ENCODE results near the gene PCDHGC3. TPM values are rescaled to one million over a fixed set of nuclear protein-coding genes. Genes with fewer than 3 reads are reported as not detected.

Gene PCDHGC3
- total RNA-seq, 1 experiment from 2014 or later: 17.3 TPM

GRCh38 chr5:141439411-141440141 is 36.2 kb upstream of the PCDHGC3 start:
- H3K4me3 Mint-ChIP-seq (ENCODE audit: unreplicated experiment): no peak overlapping the region
- no peaks in the 10 kb centered on the region for H3K27me3 Mint-ChIP-seq (ENCODE audit: insufficient read depth, unreplicated experiment)
- POLR2A ChIA-PET: interaction anchor here (0.7 kb wide), 1 partner anchor 9 kb away, joined by 3 read pairs; the partner anchor contains the start of gene PCDHGA12
- no peak for TF ChIP-seq CTCF (IDR thresholded peaks at IDR 0.05; ENCODE audit: unreplicated experiment)
- no peak overlapping the region for H3K27ac Mint-ChIP-seq (ENCODE audit: low read depth, unreplicated experiment)
- H3K9me3 Mint-ChIP-seq (ENCODE audit: unreplicated experiment): peaks cover 20% of the 10 kb centered on the region
- intact Hi-C loops (cut with micrococcal nuclease): no loop called here
- no peak for DNase-seq (ENCODE audit: unreplicated experiment)
- CTCF ChIA-PET: interaction anchor here (0.6 to 1.5 kb wide), 7 partner anchors 9 to 520 kb away, joined by 3 to 5 read pairs (median 3); partner anchors contain the start of genes PCDHGA12 and PCDHGB7
- H3K4me1 Mint-ChIP-seq (ENCODE audit: insufficient read depth, unreplicated experiment): no peaks in the 10 kb centered on the region
- peaks cover 4% of the 10 kb centered on the region for H3K36me3 Mint-ChIP-seq (ENCODE audit: insufficient read depth, unreplicated experiment)
- no TSS peak for BruUV-seq (replicated peaks)

- H3K27me3 Mint-ChIP-seq (ENCODE audit: insufficient read depth, unreplicated experiment): no peaks in the 10 kb centered on the region
- H3K36me3 Mint-ChIP-seq (ENCODE audit: insufficient read depth, unreplicated experiment): peaks cover 4% of the 10 kb centered on the region
- CTCF ChIA-PET: interaction anchor here (0.5 to 0.8 kb wide), 5 partner anchors 23 to 161 kb away, joined by 3 to 4 read pairs (median 3); partner anchors contain the start of gene PCDHGB7
- no peak for TF ChIP-seq CTCF (IDR thresholded peaks at IDR 0.05; ENCODE audit: unreplicated experiment)
- BruUV-seq (replicated peaks): no TSS peak
- POLR2A ChIA-PET: interaction anchor here (0.7 kb wide), 1 partner anchor 10 kb away, joined by 3 read pairs; the partner anchor contains the start of gene PCDHGA12
- peaks cover 14% of the 10 kb centered on the region for H3K9me3 Mint-ChIP-seq (ENCODE audit: unreplicated experiment)
- H3K27ac Mint-ChIP-seq (ENCODE audit: low read depth, unreplicated experiment): no peak overlapping the region
- H3K4me1 Mint-ChIP-seq (ENCODE audit: insufficient read depth, unreplicated experiment): no peaks in the 10 kb centered on the region
- intact Hi-C loops (cut with micrococcal nuclease): no loop called here
- no peak overlapping the region for H3K4me3 Mint-ChIP-seq (ENCODE audit: unreplicated experiment)
- no peak for DNase-seq (ENCODE audit: unreplicated experiment)
Measured at GRCh38 chr5:141440341-141440740, 35.4 kb upstream of the PCDHGC3 start.

GRCh38 chr5:141441571-141442170 is 34.1 kb upstream of the PCDHGC3 start:
- no TSS peak for BruUV-seq (replicated peaks)
- Mint-ChIP-seq H3K27me3 (ENCODE audit: insufficient read depth, unreplicated experiment) (no peaks in the 10 kb centered on the region), H3K4me1 (ENCODE audit: insufficient read depth, unreplicated experiment) (no peaks in the 10 kb centered on the region), H3K4me3 (ENCODE audit: unreplicated experiment) (no peak overlapping the region), H3K27ac (ENCODE audit: low read depth, unreplicated experiment) (no peak overlapping the region), H3K9me3 (ENCODE audit: unreplicated experiment) (peaks cover 23% of the 10 kb centered on the region), H3K36me3 (ENCODE audit: insufficient read depth, unreplicated experiment) (peaks cover 4% of the 10 kb centered on the region)
- intact Hi-C loops (cut with micrococcal nuclease): no loop called here
- DNase-seq (ENCODE audit: unreplicated experiment): no peak
- ChIA-PET CTCF (interaction anchor here (1.2 kb wide), 1 partner anchor 16 kb away, joined by 3 read pairs; no protein-coding TSS in a partner anchor), POLR2A (interaction anchor here (0.7 kb wide), 1 partner anchor 17 kb away, joined by 3 read pairs; no protein-coding TSS in a partner anchor)
- TF ChIP-seq CTCF (IDR thresholded peaks at IDR 0.05; ENCODE audit: unreplicated experiment): no peak

GRCh38 chr5:141465351-141465750 is 10.4 kb upstream of the PCDHGC3 start:
- no TSS peak for BruUV-seq (replicated peaks)
- Mint-ChIP-seq H3K27ac (ENCODE audit: low read depth, unreplicated experiment) (no peak overlapping the region), H3K9me3 (ENCODE audit: unreplicated experiment) (no peaks in the 10 kb centered on the region), H3K4me1 (ENCODE audit: insufficient read depth, unreplicated experiment) (no peaks in the 10 kb centered on the region), H3K4me3 (ENCODE audit: unreplicated experiment) (no peak overlapping the region), H3K36me3 (ENCODE audit: insufficient read depth, unreplicated experiment) (no peaks in the 10 kb centered on the region), H3K27me3 (ENCODE audit: insufficient read depth, unreplicated experiment) (no peaks in the 10 kb centered on the region)
- DNase-seq (ENCODE audit: unreplicated experiment): no peak
- intact Hi-C loops (cut with micrococcal nuclease): no loop called here
- ChIA-PET CTCF (interaction anchor here (0.6 to 3.6 kb wide), 8 partner anchors 10 to 153 kb away, joined by 3 to 23 read pairs (median 3); partner anchors contain the start of genes PCDHGB7 and PCDHGC3), POLR2A (interaction anchor here (0.6 to 4.7 kb wide), 3 partner anchors 11 to 95 kb away, joined by 3 to 17 read pairs (median 3); partner anchors contain the start of gene PCDHGC3)
- no peak for TF ChIP-seq CTCF (IDR thresholded peaks at IDR 0.05; ENCODE audit: unreplicated experiment)

Measured in MCF 10A (cell line).